GM06990 (cell line): ENCODE data around the gene PADI2.

Experiments used
- DNase-seq: peaks from one replicate; pipeline ENCODE4 v3.0.0-alpha.2; 2011; ENCODE audit not compliant: insufficient read length; ENCODE audit errors: extremely low read depth
- H3K27me3 ChIP-seq: replicated peaks from 2 replicates; pipeline ENCODE4 v1.6.0; 2011; ENCODE audit warnings: low read length; ENCODE audit not compliant: control insufficient read depth, insufficient read depth
- H3K36me3 ChIP-seq: 2 replicates; pipeline ENCODE4 v1.5.1; 2011; ENCODE audit warnings: low read length; ENCODE audit not compliant: control insufficient read depth, insufficient read depth
- H3K4me3 ChIP-seq: replicated peaks from 2 replicates; pipeline ENCODE4 v1.5.1; 2011; ENCODE audit warnings: low read depth, mild to moderate bottlenecking, control low read depth, low read length
- CTCF ChIP-seq: IDR thresholded peaks from 2 replicates; pipeline ENCODE4 v1.5.1; 2011; ENCODE audit warnings: low read length, control low read depth, mild to moderate bottlenecking, inconsistent platforms; ENCODE audit not compliant: insufficient read depth, poor library complexity, severe bottlenecking

Gene PADI2

GRCh38 chr1:17027403-17027802 lies 91.8 kb downstream of the PADI2 start:
- no peak for DNase-seq
- Histone ChIP-seq H3K36me3 (peaks cover 32% of the 10 kb centered on the region), H3K27me3 (no peaks in the 10 kb centered on the region), H3K4me3 (no peak overlapping the region)
- no peak for TF ChIP-seq CTCF

- no peak for TF ChIP-seq CTCF
- no peak overlapping the region for H3K4me3 ChIP-seq
- no peak for DNase-seq
- no peaks in the 10 kb centered on the region for H3K27me3 ChIP-seq
- peaks cover 37% of the 10 kb centered on the region for H3K36me3 ChIP-seq
These were observed 94.5 kb downstream of the PADI2 start for GRCh38 chr1:17024721-17025120.

DNA sequence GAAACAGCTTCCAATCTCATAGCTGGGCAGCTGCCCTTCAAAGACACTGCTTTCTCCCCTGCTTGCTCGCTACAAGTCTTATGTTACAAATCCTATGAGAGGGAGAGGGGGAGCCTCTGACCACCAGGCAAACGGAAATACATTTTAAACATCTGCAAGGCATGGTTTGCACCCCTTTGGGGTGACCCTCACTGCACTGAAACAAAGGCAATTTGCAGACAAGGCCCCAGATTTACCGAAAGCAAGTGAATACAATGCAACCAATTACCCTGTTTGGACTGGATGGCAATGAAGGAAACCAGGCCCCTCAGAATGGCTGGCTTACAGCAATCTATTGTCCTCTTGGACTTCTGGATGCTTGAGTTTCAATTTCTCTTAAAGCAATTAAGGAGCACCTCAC lies 95.7 kb downstream of the PADI2 start:
- Histone ChIP-seq H3K4me3 (no peak overlapping the region), H3K27me3 (no peaks in the 10 kb centered on the region), H3K36me3 (peaks cover 32% of the 10 kb centered on the region)
- no peak for TF ChIP-seq CTCF
- DNase-seq: no peak

- Histone ChIP-seq H3K27me3 (no peaks in the 10 kb centered on the region), H3K36me3 (peaks cover 33% of the 10 kb centered on the region), H3K4me3 (no peak overlapping the region)
- no peak for TF ChIP-seq CTCF
- no peak for DNase-seq
These were observed 96.1 kb downstream of the PADI2 start for GRCh38 chr1:17023102-17023501.

DNA sequence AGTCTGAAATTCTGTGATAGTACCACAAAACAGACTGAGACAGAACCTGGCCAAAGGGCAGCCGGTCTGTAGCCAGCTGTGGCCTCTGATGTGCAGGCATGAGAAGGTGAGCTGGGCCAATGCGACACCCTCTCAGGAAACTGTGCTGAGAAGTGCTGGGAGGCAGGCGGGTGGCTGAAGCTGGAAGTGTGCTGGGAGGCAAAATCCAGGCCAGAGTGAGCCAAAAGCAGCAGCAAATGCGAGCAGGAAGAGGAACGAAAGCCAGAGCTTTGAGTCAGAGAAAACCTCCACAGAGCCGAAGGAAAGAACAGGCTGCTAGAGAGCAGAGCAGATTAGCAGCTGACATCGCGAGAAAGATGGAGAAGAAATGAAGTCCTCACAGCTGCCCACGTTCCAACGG lies 97.4 kb downstream of the PADI2 start:
- no peaks in the 10 kb centered on the region for H3K27me3 ChIP-seq
- TF ChIP-seq CTCF: no peak
- DNase-seq: no peak
- H3K4me3 ChIP-seq: no peak overlapping the region
- peaks cover 29% of the 10 kb centered on the region for H3K36me3 ChIP-seq

DNA sequence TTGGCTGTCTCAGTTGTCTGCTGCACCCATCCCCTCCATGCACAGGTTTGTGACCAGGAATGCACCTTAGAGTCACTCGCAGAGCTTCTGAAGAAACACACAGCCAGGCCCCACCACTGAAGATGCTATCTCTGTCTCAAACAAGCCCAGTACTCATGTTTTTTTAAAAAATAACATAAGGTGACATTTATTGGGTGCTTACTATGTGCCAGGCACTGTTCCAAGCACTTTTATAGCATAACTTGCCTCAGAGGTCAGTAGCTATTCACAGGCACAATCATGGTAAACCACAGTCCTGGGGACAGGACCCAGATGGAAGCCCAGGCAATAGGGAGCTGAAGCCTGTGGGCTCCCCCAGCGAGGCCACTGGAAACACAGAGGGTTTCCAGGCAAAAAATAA lies 98.7 kb downstream of the PADI2 start:
- Histone ChIP-seq H3K4me3 (no peak overlapping the region), H3K36me3 (peaks cover 29% of the 10 kb centered on the region), H3K27me3 (no peaks in the 10 kb centered on the region)
- DNase-seq: no peak
- TF ChIP-seq CTCF: no peak
